ENCODE results near the gene GRIA4.

Gene GRIA4

GRCh38 chr11:105786741-105787140 lies 176.9 kb downstream of the GRIA4 start:
- DNase-seq (ENCODE audit: low read depth in 2 of 2): no peak

GRCh38 chr11:105789579-105790420 lies 179.9 kb downstream of the GRIA4 start:
- DNase-seq (ENCODE audit: low read depth in 2 of 2): no peak

- no peak for DNase-seq (ENCODE audit: low read depth in 2 of 2)
Measured at GRCh38 chr11:105790840-105791239, 181.0 kb downstream of the GRIA4 start.

- DNase-seq (ENCODE audit: low read depth in 2 of 2): no peak
Measured at GRCh38 chr11:105793092-105793491, 183.2 kb downstream of the GRIA4 start.

GRCh38 chr11:105799263-105799662 lies 189.4 kb downstream of the GRIA4 start:
- DNase-seq (ENCODE audit: low read depth in 2 of 2): no peak

- no peak for DNase-seq (ENCODE audit: low read depth in 2 of 2)
Measured at GRCh38 chr11:105799728-105800462, 190.0 kb downstream of the GRIA4 start.

- DNase-seq (ENCODE audit: low read depth in 2 of 2): no peak
Measured at GRCh38 chr11:105802390-105802789, 192.5 kb downstream of the GRIA4 start.

GRCh38 chr11:105811242-105811641 lies 201.4 kb downstream of the GRIA4 start:
- DNase-seq (ENCODE audit: low read depth in 2 of 2): no peak

- DNase-seq (ENCODE audit: low read depth in 2 of 2): no peak
Measured at GRCh38 chr11:105821372-105821771, 211.5 kb downstream of the GRIA4 start.

GRCh38 chr11:105821781-105822180 lies 211.9 kb downstream of the GRIA4 start:
- DNase-seq (ENCODE audit: low read depth in 2 of 2): no peak

- no peak for DNase-seq (ENCODE audit: low read depth in 2 of 2)
Measured at GRCh38 chr11:105823495-105824033, 213.7 kb downstream of the GRIA4 start.

GRCh38 chr11:105824457-105825013 lies 214.7 kb downstream of the GRIA4 start:
- DNase-seq (ENCODE audit: low read depth in 2 of 2): no peak

GRCh38 chr11:105825141-105825540 lies 215.3 kb downstream of the GRIA4 start:
- DNase-seq (ENCODE audit: low read depth in 2 of 2): no peak

- no peak for DNase-seq (ENCODE audit: low read depth in 2 of 2)
Measured at GRCh38 chr11:105827906-105828305, 218.0 kb downstream of the GRIA4 start.

- DNase-seq (ENCODE audit: low read depth in 2 of 2): no peak
Measured at GRCh38 chr11:105829084-105829483, 219.2 kb downstream of the GRIA4 start.

- DNase-seq (ENCODE audit: low read depth in 2 of 2): no peak
Measured at GRCh38 chr11:105834461-105834860, 224.6 kb downstream of the GRIA4 start.

GRCh38 chr11:105838668-105839384 lies 229.0 kb downstream of the GRIA4 start:
- no peak for DNase-seq (ENCODE audit: low read depth in 2 of 2)

- DNase-seq (ENCODE audit: low read depth in 2 of 2): no peak
Measured at GRCh38 chr11:105840391-105840790, 230.5 kb downstream of the GRIA4 start.

- no peak for DNase-seq (ENCODE audit: low read depth in 2 of 2)
Measured at GRCh38 chr11:105852403-105852802, 242.5 kb downstream of the GRIA4 start.

GRCh38 chr11:105854269-105854668 lies 244.4 kb downstream of the GRIA4 start:
- no peak for DNase-seq (ENCODE audit: low read depth in 2 of 2)

- DNase-seq (ENCODE audit: low read depth in 2 of 2): no peak
Measured at GRCh38 chr11:105856954-105857353, 247.1 kb downstream of the GRIA4 start.

GRCh38 chr11:105857728-105858127 lies 247.9 kb downstream of the GRIA4 start:
- DNase-seq (ENCODE audit: low read depth in 2 of 2): no peak

Data from stimulated activated CD8-positive, alpha-beta memory T cell treated with anti-CD3 and anti-CD28 coated beads, Interleukin-15, amount 100 ng/mL, for 48 hours (primary cell).